ENCODE results near the gene BRIX1. TPM values are rescaled to one million over a fixed set of nuclear protein-coding genes. Genes with fewer than 3 reads are reported as not detected.

The BRIX1 gene
- total and polyA plus RNA-seq, 2 of the 4 experiments (the other 2 are of a cell fraction): 15.1 to 26.1 TPM

GRCh38 chr5:34898258-34898895 lies 17.1 kb upstream of the BRIX1 start:
- Histone ChIP-seq H3K4me1 (ENCODE audit: control insufficient read depth, insufficient read depth, low read length) (no peaks in the 10 kb centered on the region), H4K5ac (ENCODE audit: low read depth, low read length) (no peak overlapping the region), H4K20me1 (ENCODE audit: insufficient read depth, low read length) (no peaks in the 10 kb centered on the region), H3K79me1 (ENCODE audit: low read depth in 1 of 2, low read length in 2 of 2) (no peaks in the 10 kb centered on the region), H4K91ac (ENCODE audit: insufficient read depth, low read depth, low read length) (no peak overlapping the region), H2BK20ac (ENCODE audit: low read depth, low read length) (no peak overlapping the region), H3K36me3 (ENCODE audit: control insufficient read depth, insufficient read depth, low read length) (peaks cover 9% of the 10 kb centered on the region; the same call in 1 of the 2 replicates), H3K4ac (ENCODE audit: low read depth, low read length) (no peak overlapping the region), H3K4me3 (ENCODE audit: insufficient read depth, low read depth, low read length) (no peak overlapping the region), H4K8ac (ENCODE audit: low read depth in 2 of 2, low read length in 2 of 2) (no peak overlapping the region), H3K14ac (replicated peaks; ENCODE audit: low read depth, low read length) (no peak overlapping the region), H3K23ac (ENCODE audit: low read depth, low read length) (no peak overlapping the region), H3K9me1 (ENCODE audit: insufficient read depth, low read length) (no peaks in the 10 kb centered on the region), H2BK120ac (ENCODE audit: low read depth, low read length) (no peak overlapping the region), H3K9me3 (ENCODE audit: control insufficient read depth, insufficient read depth, low read length) (no peaks in the 10 kb centered on the region), H3K4me2 (ENCODE audit: low read depth, low read length) (no peak overlapping the region), H3K56ac (ENCODE audit: extremely low read depth, insufficient read depth, low read length) (no peak overlapping the region), H2BK5ac (ENCODE audit: low read depth, low read length, poor library complexity, severe bottlenecking) (no peak overlapping the region), H2AK9ac (replicated peaks; ENCODE audit: low read depth, low read length, poor library complexity) (no peak overlapping the region), H2AFZ (replicated peaks; ENCODE audit: low read length, poor library complexity) (no peak overlapping the region), H3K27me3 (ENCODE audit: control insufficient read depth, insufficient read depth, low read length) (no peaks in the 10 kb centered on the region), H2BK15ac (ENCODE audit: low read depth, low read length) (no peak overlapping the region), H3K18ac (ENCODE audit: low read depth, low read length) (no peak overlapping the region), H3K9ac (ENCODE audit: low read depth, low read length) (no peak overlapping the region), H2AK5ac (ENCODE audit: low read depth, low read length) (no peak overlapping the region), H3K27ac (ENCODE audit: insufficient read depth, low read length) (no peak overlapping the region)
- dilution Hi-C loops (cut with HindIII; ENCODE audit: low sequenced_read_pairs, unreplicated experiment) (no loop called here), intact Hi-C loops (cut with micrococcal nuclease) (loop anchor here (1.0 to 5.0 kb wide), 5 partner anchors 56 to 424 kb away; no protein-coding TSS in a partner anchor), in situ Hi-C loops (cut with MboI; ENCODE audit: low sequenced_read_pairs) (loop anchor here (25.0 kb wide), 1 partner anchor 911 kb away; the partner anchor contains the start of gene SLC45A2)
- ATAC-seq (ENCODE audit: low read depth) (peak; percentile 90), DNase-seq (peak; percentile 77)
- BruUV-seq (replicated peaks): no TSS peak
- ChIA-PET POLR2A (ENCODE audit: unreplicated experiment) (interaction anchor here (0.6 kb wide), 1 partner anchor 375 kb away, joined by 3 read pairs; no protein-coding TSS in a partner anchor), CTCF (interaction anchor here (0.7 to 1.6 kb wide), 9 partner anchors 26 to 423 kb away, joined by 3 to 13 read pairs (median 3); no protein-coding TSS in a partner anchor)
- WGBS, 2 experiments (ENCODE audit: extremely low coverage in 2 of 2, insufficient read length in 1 of 2): no CpG with 5 or more reads among the region's 3 CpGs
- TF ChIP-seq SMC3 (IDR thresholded peaks at IDR 0.05; ENCODE audit: low read depth, low read length) (peak; percentile 94), MAFK (IDR thresholded peaks at IDR 0.05; ENCODE audit: low read depth, low read length) (no peak), CEBPB (IDR thresholded peaks at IDR 0.05; ENCODE audit: low read depth, low read length) (no peak), POLR2A (IDR thresholded peaks at IDR 0.05; ENCODE audit: low read depth, low read length) (0 out of 2 replicates have a peak, but pooled peaks have one; percentile 38), RFX5 (IDR thresholded peaks at IDR 0.05; ENCODE audit: low read depth, low read length) (no peak), FOS (IDR thresholded peaks at IDR 0.05; ENCODE audit: low read depth, low read length) (no peak), RAD21 (IDR thresholded peaks at IDR 0.05; ENCODE audit: low read length) (peak; percentile 92), MAZ (IDR thresholded peaks at IDR 0.05; ENCODE audit: borderline replicate concordance, low read depth, low read length) (no peak), BHLHE40 (IDR thresholded peaks at IDR 0.05; ENCODE audit: low read depth, low read length) (no peak), CHD1 (IDR thresholded peaks at IDR 0.05; ENCODE audit: low read depth, low read length) (no peak), RCOR1 (IDR thresholded peaks at IDR 0.05; ENCODE audit: insufficient replicate concordance, low read length) (no peak), MXI1 (IDR thresholded peaks at IDR 0.05; ENCODE audit: borderline replicate concordance, low read depth, low read length) (no peak)
- TF ChIP-seq, protein P1, sequence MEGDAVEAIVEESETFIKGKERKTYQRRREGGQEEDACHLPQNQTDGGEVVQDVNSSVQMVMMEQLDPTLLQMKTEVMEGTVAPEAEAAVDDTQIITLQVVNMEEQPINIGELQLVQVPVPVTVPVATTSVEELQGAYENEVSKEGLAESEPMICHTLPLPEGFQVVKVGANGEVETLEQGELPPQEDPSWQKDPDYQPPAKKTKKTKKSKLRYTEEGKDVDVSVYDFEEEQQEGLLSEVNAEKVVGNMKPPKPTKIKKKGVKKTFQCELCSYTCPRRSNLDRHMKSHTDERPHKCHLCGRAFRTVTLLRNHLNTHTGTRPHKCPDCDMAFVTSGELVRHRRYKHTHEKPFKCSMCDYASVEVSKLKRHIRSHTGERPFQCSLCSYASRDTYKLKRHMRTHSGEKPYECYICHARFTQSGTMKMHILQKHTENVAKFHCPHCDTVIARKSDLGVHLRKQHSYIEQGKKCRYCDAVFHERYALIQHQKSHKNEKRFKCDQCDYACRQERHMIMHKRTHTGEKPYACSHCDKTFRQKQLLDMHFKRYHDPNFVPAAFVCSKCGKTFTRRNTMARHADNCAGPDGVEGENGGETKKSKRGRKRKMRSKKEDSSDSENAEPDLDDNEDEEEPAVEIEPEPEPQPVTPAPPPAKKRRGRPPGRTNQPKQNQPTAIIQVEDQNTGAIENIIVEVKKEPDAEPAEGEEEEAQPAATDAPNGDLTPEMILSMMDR (conservative IDR thresholded peaks at IDR 0.05; ENCODE audit: low read depth, low read length): peak; percentile 84
- TF ChIP-seq, protein P2, sequence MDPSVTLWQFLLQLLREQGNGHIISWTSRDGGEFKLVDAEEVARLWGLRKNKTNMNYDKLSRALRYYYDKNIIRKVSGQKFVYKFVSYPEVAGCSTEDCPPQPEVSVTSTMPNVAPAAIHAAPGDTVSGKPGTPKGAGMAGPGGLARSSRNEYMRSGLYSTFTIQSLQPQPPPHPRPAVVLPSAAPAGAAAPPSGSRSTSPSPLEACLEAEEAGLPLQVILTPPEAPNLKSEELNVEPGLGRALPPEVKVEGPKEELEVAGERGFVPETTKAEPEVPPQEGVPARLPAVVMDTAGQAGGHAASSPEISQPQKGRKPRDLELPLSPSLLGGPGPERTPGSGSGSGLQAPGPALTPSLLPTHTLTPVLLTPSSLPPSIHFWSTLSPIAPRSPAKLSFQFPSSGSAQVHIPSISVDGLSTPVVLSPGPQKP (IDR thresholded peaks at IDR 0.05; ENCODE audit: borderline replicate concordance, low read depth, low read length): no peak
- TF ChIP-seq, protein P3, sequence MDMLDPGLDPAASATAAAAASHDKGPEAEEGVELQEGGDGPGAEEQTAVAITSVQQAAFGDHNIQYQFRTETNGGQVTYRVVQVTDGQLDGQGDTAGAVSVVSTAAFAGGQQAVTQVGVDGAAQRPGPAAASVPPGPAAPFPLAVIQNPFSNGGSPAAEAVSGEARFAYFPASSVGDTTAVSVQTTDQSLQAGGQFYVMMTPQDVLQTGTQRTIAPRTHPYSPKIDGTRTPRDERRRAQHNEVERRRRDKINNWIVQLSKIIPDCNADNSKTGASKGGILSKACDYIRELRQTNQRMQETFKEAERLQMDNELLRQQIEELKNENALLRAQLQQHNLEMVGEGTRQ (IDR thresholded peaks at IDR 0.05; ENCODE audit: low read depth, low read length): no peak
